PC-3 (cell line): ENCODE data around the gene TTLL7. TPM values are rescaled to one million over a fixed set of nuclear protein-coding genes. Genes with fewer than 3 reads are reported as not detected.

ENCODE experiments used
- ATAC-seq: fragments of 200-7000 bp; cut with Tn5 transposase; 2 replicates; pipeline ENCODE4 v1.9.1; 2020; ENCODE audit warnings: mild to moderate bottlenecking, moderate library complexity
- BruUV-seq: library from RNA; stranded (reverse); fragments of 400-500 nt; replicated peaks from 2 replicates; lab custom pipeline; 2021; lab: Mats Ljungman, UMichigan
- CTCF ChIA-PET: fragments of 300-600 bp; sonication (Branson Sonifier 250); formaldehyde crosslinking; loops from one replicate; lab custom pipeline; 2022; ENCODE audit warnings: antibody characterized with exemption; lab: Charles Lee
- POLR2A ChIA-PET: fragments of 300-600 bp; sonication (Branson Sonifier 250); formaldehyde crosslinking; loops from one replicate; lab custom pipeline; 2022; ENCODE audit warnings: antibody characterized with exemption; ENCODE audit not compliant: unreplicated experiment; lab: Charles Lee
- DNase-seq: peaks from one replicate; pipeline ENCODE4 v3.0.0-alpha.2; 2015
- H2AFZ ChIP-seq: fragments of 300-600 bp; sonication (generic); 2 replicates; pipeline ENCODE4 v1.6.0; 2016; ENCODE audit warnings: antibody characterized with exemption, low read length
- H3F3A ChIP-seq: fragments of 300-600 bp; sonication (generic); one replicate; pipeline ENCODE4 v1.6.0; 2017; ENCODE audit warnings: antibody characterized with exemption, low read length, control low read depth, mild to moderate bottlenecking; ENCODE audit not compliant: unreplicated experiment
- H3K27ac ChIP-seq: fragments of 300-600 bp; sonication (generic); 2 replicates; pipeline ENCODE4 v1.5.1; 2016; ENCODE audit warnings: mild to moderate bottlenecking, low read length
- H3K27me3 ChIP-seq: fragments of 300-600 bp; sonication (generic); 2 replicates; pipeline ENCODE4 v1.6.1; 2016; ENCODE audit warnings: low read length, mixed read lengths
- H3K36me3 ChIP-seq: fragments of 300-600 bp; sonication (generic); 2 replicates; pipeline ENCODE4 v1.6.1; 2016; ENCODE audit warnings: low read depth, mixed run types, low read length, mixed read lengths
- H3K4me1 ChIP-seq: fragments of 300-600 bp; sonication (generic); 2 replicates; pipeline ENCODE4 v1.5.1; 2016; ENCODE audit warnings: low read length; ENCODE audit not compliant: insufficient read depth
- H3K4me2 ChIP-seq: fragments of 300-600 bp; sonication (generic); 2 replicates; pipeline ENCODE4 v1.6.0; 2016; ENCODE audit warnings: low read length
- H3K4me3 ChIP-seq: fragments of 300-600 bp; sonication (generic); 2 replicates; pipeline ENCODE4 v1.5.1; 2016; ENCODE audit warnings: mild to moderate bottlenecking, low read length, mixed read lengths
- H3K79me2 ChIP-seq: fragments of 300-600 bp; sonication (generic); 2 replicates; pipeline ENCODE4 v1.6.1; 2017; ENCODE audit warnings: low read length, mixed read lengths
- H3K9ac ChIP-seq: fragments of 300-600 bp; sonication (generic); 2 replicates; pipeline ENCODE4 v1.6.0; 2016; ENCODE audit warnings: mild to moderate bottlenecking, low read length
- H3K9me2 ChIP-seq: fragments of 300-600 bp; sonication (generic); replicated peaks from 2 replicates; pipeline ENCODE4 v1.6.1; 2016; ENCODE audit warnings: mixed run types, low read length, mixed read lengths
- H3K9me3 ChIP-seq: fragments of 300-600 bp; sonication (generic); 2 replicates; pipeline ENCODE4 v1.6.1; 2016; ENCODE audit warnings: low read length, mixed read lengths
- H4K20me1 ChIP-seq: fragments of 300-600 bp; sonication (generic); 2 replicates; pipeline ENCODE4 v1.6.1; 2016; ENCODE audit warnings: low read length, mixed read lengths
- EZH2 ChIP-seq: fragments of 300-600 bp; sonication (generic); IDR thresholded peaks from one replicate; pipeline ENCODE4 v1.6.1; 2017; ENCODE audit warnings: antibody characterized with exemption, mild to moderate bottlenecking, low read length; ENCODE audit not compliant: unreplicated experiment
- EZH2phosphoT487 ChIP-seq: fragments of 300-600 bp; sonication (generic); IDR thresholded peaks from 2 replicates; pipeline ENCODE4 v1.6.1; 2018; ENCODE audit warnings: mild to moderate bottlenecking, antibody characterized with exemption, low read length, borderline replicate concordance
- intact Hi-C: fragments of 100-400 bp; cut with micrococcal nuclease; formaldehyde crosslinking; loops from 2 replicates; pipeline ENCODE4 v1.9.0; 2023
- total RNA-seq: library from RNA; depleted of rRNA; stranded (reverse); fragments of >200 nt; gene quantifications from 2 replicates; pipeline ENCODE4 v1.2.3, GENCODE V29; 2014
- TF ChIP-seq, protein P1 (sequence below): fragments of 300-600 bp; sonication (generic); conservative IDR thresholded peaks from 2 replicates; pipeline ENCODE4 v1.5.1; 2017; ENCODE audit warnings: antibody characterized with exemption, low read depth, mild to moderate bottlenecking, low read length

TTLL7 gene
- total RNA-seq, 1 experiment from 2014 or later, result 3.8 TPM

DNA sequence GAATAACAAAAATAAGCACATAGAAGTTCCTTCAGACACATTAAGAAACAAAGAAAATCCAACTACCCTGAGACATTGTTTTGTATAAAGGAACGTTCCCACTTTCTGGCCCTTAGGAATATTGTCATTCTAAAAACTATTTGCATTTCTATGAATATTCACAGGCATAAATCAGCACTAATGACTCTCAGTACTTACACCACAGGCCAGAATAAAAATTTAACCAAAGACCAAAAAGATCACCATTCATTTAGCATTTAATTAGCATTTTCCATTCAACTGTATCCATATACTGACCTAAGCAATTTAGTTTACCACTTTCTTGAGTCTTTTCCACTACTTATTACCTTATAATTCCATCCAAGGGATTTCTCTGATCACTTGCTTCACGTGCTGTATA lies 75.4 kb downstream of the TTLL7 start:
- Histone ChIP-seq H3K9me3 (no peaks in the 10 kb centered on the region), H3K27ac (no peak overlapping the region), H3K4me2 (no peak overlapping the region), H3K36me3 (no peaks in the 10 kb centered on the region), H3K4me1 (no peaks in the 10 kb centered on the region), H4K20me1 (no peaks in the 10 kb centered on the region), H3K4me3 (no peak overlapping the region), H3K79me2 (no peaks in the 10 kb centered on the region), H3F3A (no peaks in the 10 kb centered on the region), H3K9me2 (no peaks in the 10 kb centered on the region), H3K27me3 (no peaks in the 10 kb centered on the region), H2AFZ (no peak overlapping the region), H3K9ac (no peak overlapping the region)
- POLR2A ChIA-PET, result no interaction called here
- ATAC-seq (no peak), DNase-seq (no peak)
- CTCF ChIA-PET, result no interaction called here
- TF ChIP-seq, protein P1, sequence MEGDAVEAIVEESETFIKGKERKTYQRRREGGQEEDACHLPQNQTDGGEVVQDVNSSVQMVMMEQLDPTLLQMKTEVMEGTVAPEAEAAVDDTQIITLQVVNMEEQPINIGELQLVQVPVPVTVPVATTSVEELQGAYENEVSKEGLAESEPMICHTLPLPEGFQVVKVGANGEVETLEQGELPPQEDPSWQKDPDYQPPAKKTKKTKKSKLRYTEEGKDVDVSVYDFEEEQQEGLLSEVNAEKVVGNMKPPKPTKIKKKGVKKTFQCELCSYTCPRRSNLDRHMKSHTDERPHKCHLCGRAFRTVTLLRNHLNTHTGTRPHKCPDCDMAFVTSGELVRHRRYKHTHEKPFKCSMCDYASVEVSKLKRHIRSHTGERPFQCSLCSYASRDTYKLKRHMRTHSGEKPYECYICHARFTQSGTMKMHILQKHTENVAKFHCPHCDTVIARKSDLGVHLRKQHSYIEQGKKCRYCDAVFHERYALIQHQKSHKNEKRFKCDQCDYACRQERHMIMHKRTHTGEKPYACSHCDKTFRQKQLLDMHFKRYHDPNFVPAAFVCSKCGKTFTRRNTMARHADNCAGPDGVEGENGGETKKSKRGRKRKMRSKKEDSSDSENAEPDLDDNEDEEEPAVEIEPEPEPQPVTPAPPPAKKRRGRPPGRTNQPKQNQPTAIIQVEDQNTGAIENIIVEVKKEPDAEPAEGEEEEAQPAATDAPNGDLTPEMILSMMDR, result no peak
- TF ChIP-seq EZH2, result no peak
- no peak for TF ChIP-seq EZH2phosphoT487
- BruUV-seq, result no TSS peak
- intact Hi-C loops, result no loop called here

DNA sequence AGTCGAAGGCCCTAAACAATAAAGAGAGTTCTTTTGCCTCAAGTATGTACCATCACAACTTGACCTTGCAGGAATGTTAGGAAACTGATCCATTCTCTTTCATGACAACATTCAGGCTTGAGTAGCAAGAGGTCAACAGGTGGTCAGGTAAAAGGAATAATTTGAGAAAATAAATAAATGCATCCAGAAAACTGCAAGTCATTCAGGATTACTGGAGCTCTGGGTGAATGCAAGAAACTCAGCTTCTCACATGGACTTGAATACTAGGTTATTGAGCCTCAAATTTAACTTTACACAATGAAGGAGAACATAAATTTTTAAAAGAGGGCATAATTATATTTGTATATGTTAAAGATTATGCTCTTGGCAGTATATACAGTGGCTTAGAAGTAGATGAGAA lies 76.5 kb downstream of the TTLL7 start:
- no peak for TF ChIP-seq EZH2
- TF ChIP-seq, protein P1, result no peak
- no peak for TF ChIP-seq EZH2phosphoT487
- CTCF ChIA-PET, result no interaction called here
- DNase-seq (no peak), ATAC-seq (no peak)
- Histone ChIP-seq H3K4me1 (no peaks in the 10 kb centered on the region), H3K79me2 (no peaks in the 10 kb centered on the region), H4K20me1 (no peaks in the 10 kb centered on the region), H3K9ac (no peak overlapping the region), H3K27ac (no peak overlapping the region), H2AFZ (no peak overlapping the region), H3K27me3 (no peaks in the 10 kb centered on the region), H3K9me3 (no peaks in the 10 kb centered on the region), H3K36me3 (no peaks in the 10 kb centered on the region), H3K4me3 (no peak overlapping the region), H3K4me2 (no peak overlapping the region), H3F3A (no peaks in the 10 kb centered on the region), H3K9me2 (no peaks in the 10 kb centered on the region)
- no TSS peak for BruUV-seq
- POLR2A ChIA-PET, result no interaction called here
- intact Hi-C loops, result no loop called here

DNA sequence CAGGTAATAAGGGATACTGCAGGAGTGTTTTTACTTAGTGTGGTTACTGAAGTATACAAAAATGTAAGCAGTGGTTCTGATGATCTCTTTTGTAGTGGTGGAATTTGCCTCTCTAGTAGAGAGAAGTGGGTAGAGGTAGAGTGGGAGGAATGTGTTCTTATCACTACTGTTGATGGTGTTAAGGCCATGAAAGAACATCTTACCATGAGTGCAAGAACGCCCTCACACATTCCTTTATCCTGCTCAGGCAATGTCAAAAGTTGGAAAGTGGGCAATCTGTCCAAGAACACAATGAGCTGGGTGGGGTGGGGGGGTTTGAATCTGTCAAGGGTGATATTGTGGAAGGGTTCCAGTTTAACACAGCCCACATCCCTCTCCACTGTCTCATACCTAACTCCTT lies 78.6 kb downstream of the TTLL7 start:
- Histone ChIP-seq H3K4me1 (no peaks in the 10 kb centered on the region), H3K79me2 (no peaks in the 10 kb centered on the region), H3K9ac (no peak overlapping the region), H3K4me2 (no peak overlapping the region), H4K20me1 (no peaks in the 10 kb centered on the region), H3K27me3 (no peaks in the 10 kb centered on the region), H3K4me3 (no peak overlapping the region), H3K36me3 (no peaks in the 10 kb centered on the region), H3K9me3 (no peaks in the 10 kb centered on the region), H3K9me2 (no peaks in the 10 kb centered on the region), H2AFZ (no peak overlapping the region), H3F3A (no peaks in the 10 kb centered on the region), H3K27ac (no peak overlapping the region)
- no peak for DNase-seq
- TF ChIP-seq, protein P1, result no peak
- TF ChIP-seq EZH2 (no peak), EZH2phosphoT487 (no peak)
- intact Hi-C loops, result no loop called here
- CTCF ChIA-PET, result no interaction called here
- POLR2A ChIA-PET, result no interaction called here
- ATAC-seq, result no peak
- BruUV-seq, result no TSS peak
